IPS DF 19.7 (cell line): ENCODE data around the gene DPEP2.
"Not testable (repeated sequence)": the region's sequence is repeated elsewhere in the genome, so short reads cannot be mapped to it uniquely, and the experiment has no call there.

Experiments used
- DNase-seq: peaks from one replicate; pipeline ENCODE4 v3.0.0-alpha.2; 2013; ENCODE audit warnings: low read depth, low spot score

DPEP2 gene

DNA sequence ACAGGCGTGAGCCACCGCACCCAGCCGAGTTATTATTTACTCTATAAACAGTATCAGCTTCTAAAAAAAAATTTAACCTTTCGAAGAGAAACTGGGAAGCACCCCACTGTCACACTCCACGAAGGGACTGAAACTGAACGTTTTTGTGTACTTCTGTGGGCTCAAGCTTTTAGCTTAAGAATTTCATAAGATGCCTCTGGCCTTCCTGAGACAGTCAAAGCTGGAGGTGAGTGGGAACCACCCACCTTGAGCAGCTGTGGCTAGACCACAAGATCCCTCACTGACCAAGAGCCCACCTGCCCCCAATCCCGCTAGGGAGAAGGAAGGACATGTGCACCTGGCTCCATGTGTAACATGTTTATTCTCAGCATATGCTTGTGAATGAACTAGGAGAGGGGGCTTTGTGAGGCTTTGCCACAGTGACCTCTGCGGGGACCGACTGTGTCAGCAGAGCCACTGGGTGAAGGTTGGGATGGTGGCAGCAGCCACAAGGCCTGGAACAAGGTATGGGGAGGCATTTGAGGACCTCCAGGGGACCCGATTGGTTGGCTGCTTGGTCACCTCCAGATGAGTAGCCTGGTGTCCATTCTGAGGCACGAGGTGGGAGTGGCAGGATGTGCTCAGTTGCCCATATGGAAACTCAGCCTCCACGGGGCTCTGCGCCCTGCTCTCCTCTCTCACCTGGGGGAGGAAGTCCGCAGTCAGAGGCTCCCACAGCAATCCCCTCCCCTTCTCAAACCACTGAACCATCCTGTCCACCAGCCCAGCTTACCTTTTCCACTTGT lies 23.8 kb downstream of the DPEP2 start:
- no peak for DNase-seq

DNA sequence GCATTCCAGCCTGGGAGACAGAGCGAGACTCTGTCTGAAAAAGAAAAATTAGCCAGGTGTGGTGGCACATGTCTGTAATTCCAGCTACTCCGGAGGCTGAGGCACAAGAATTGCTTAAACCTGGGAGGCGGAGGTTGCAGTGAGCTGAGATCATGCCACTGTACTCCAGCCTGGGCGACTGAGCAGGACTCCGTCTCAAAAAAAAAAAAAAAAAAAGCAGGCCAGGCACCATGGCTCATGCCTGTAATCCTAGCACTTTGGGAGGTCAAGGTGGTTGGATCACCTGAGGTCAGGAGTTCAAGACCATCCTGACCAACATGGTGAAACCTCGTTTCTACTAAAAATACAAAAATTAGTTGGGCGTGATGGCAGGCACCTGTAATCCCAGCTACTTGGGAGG lies 27.0 kb downstream of the DPEP2 start:
- not testable (repeated sequence) for DNase-seq

DNA sequence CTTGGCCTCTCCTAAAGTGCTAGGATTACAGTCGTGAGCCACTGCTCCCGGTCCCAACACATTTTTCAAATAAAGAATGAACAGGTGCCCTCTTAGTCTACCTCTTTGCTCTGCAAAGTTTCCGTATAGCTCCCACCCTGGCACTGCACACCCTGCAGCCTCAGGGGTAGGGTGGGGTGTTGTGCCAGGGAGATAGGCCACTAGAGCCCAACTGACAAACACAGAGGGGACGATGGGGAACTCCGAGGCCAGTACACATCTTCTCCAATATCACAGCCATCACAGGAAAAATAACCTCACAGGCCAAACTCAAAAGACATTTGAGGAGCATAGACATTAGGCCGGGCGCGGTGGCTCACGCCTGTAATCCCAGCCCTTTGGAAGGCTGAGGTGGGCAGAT lies 28.2 kb downstream of the DPEP2 start:
- no peak for DNase-seq

DNA sequence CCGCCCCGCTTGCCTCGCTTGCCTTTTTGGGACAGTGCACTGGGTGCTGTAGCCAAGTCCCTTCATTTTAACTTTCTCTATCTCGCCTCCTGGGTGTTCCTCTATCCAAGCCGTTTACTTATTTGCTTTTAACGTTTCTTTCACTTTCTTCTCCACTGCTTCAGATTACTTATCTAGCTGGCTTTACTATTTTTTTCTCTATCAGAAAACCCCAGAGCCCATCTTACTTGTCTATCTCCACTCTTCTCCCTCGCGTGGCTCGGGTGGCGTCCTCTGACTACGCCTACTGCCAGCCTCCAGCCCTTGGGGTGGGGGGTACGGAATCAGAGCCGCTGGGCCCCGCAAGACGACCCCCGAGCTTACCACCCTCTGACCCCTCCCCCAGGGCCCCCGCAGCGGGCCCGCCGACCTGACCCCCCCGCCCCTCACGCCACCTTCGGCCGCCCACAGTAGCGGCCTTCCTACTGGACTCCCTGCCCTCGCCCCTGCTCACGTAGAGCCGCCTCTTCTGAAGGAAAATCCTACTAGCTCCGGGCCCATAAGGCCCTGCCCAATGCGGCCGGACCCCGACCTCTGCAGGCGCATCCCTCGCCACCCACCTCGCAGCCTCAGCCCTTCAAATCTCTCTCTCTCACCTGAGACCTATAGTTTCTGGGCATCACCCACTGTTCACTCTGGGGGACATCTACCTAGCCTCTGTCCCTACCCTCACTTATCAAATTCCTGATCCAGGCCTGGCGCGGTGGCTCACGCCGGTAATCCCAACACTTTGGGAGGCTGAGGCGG lies 29.8 kb downstream of the DPEP2 start:
- DNase-seq = no peak

DNA sequence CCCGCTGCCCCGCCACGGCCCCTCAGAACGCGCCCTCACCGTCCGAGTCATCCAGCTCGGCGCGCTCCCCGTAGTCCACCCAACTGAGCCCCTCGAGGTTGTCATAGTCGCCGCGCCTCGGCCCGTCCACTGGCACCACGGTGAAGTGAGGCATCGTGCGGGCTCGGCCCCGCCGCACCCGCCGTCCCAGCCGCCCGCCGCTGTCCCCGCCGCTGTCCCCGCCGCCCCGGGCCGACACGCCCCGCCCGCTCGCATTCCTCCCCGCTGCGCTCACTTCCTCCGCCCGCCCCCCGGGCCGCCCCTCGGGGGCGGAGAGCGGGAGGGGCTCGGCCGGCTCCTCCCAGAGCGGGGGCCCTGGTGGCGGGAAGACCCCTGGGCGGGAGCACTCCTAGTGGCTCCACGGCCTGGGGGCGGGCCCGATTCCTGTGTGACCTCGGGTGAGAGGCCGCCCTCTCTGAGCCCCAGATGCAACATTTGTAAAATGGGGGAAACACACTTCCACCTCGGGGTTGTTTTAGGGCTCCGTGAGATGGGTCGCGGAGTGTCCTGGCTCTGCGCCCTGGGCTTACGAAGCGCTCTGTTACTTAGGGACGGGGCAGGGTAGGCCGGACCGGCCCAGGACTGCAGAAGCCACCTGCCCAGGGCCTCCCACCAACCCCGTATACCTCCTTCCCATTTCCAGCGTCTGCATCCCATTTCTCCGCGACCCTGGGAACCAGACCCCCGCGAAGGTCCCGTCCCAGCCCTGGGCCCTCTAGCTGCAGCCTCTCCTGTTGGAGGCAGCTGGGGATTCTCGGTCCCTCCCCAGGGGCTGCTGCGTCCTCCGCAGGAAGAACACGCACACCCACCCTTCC lies 30.7 kb downstream of the DPEP2 start, which contains the start of gene SLC12A4:
Gene SLC12A4, minus strand, starts transcription at position 238 of the 854 bp plus-strand sequence. Its CDS starts 84 bp downstream, at position 154.
- DNase-seq = no peak

DNA sequence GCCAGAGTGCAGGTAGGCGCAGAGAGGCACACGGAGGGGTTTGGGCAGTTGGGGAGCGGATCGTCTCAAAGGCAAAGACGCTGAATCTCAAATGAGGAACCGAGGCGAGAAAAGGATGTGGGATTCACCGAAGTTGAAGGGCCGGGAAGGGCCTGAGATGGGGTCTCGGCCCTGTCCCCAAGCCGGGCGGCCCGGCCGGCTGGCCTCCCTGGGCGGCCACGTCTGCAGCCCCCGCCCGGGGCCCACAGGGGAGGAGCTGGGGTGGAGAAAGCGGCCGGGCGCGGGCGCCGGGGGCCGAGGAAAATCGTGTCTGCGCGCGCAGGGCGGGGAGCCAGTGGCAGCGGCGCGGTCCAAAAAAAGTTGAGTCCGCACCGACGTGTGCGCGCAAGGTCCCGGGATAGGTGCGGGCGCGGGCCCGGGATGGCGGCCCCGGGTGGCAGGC lies 31.3 kb downstream of the DPEP2 start:
- DNase-seq = no peak

DNA sequence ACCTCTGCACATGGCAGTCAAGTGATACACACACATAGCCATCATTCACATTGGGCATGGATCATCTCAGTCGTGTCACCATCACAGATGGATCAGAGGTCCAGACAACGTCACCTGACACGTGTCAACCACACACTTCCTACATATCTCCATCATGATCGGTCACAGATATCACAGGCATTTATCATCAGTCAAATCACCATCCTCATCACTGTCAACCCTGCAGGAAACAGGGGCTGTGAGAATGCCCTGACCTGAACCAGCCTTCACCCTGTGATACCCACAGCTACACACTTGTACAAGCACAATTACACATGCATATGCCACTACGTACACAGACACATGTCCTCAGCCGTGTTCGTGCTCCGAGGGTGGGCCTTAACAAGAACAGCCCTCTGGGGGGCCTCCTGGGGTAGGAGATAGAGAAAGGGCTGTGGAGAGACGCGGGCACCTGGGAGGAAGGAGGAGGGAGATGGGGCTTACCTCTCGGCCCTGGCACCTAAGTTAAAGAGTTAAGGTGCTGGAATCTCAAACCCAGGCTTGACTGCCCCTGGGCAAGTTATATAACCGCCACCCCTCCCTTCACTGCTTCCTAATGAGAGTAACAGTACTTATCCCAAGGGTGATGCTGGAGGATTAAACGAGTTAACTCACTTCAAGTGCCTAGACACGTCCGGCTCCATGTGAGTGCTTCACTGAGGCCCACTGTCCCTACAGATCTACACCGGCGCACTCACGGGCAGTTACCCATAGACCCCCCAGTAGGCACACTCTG lies 31.9 kb downstream of the DPEP2 start:
- DNase-seq = no peak

DNA sequence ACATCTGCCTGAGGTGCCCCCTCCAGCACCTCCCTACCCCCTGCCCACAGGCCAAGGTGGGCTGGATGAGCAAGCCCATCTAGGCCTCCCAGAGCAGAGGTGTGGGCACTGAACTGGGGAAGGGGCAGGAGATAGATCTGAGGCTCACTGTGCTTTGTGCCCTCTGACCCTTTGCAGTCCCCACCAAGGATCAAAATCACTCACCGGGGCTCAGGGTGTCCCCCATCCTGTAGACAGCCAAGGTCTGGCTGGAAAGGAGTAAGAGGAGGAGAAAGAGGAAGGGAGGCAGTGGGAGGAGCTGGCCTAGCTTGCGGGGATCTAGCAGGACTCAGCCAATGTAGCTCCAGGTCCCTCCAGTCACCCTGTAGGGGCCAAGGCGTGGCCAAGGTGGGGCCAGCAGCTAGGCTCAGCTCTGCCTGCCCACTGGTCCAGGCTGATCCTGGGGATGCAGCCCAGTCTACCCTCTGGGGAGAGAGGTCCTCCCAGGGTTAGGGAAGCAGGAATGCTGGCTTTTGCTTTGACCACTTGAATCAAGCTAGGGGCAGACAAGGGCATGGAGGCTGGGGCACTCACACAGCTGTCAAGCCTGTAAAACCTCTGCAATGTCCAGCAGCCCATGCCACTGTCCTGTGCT lies 32.6 kb downstream of the DPEP2 start:
- DNase-seq = no peak

DNA sequence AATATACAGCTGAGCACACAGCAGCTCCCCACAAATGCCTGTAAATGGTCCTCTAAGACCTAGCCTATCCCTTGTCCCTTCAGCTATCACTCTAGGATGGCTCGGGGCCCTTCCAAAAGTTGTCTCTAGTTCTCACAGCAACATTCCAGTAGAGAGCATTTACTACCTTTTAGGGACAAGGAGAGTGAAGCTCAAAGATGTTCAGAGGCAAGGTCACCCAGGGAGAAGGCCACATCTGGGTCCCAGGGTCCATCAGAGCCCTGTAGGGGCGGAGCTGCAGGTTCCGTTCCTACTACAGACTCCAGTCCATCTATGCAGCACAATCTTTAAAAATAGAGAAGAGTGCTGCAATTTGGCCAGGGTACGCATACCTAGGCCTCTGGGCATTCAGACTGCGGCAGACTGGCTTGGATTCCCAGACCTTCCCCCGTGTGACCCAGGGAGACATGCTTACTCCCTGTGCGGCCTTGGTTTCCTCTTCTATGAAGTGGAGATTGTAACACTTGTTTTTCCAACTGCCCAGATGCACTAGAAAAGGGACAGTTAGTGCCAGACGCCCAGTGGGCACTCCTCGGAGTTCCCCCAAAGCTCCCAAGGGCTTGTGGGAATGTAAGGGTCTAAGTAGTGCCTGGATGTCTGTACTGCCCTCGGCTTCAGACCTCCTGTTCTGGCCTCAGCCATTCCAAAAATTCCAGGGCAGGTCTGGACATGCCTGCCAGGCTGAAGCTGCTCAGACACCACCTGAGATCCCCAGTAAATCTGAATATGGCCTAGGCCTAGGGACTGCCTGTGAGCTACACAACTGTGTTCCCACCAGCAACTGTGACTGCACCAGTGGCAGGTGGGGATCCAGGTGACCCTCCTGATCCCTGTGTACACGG lies 33.4 kb downstream of the DPEP2 start:
- no peak for DNase-seq

DNA sequence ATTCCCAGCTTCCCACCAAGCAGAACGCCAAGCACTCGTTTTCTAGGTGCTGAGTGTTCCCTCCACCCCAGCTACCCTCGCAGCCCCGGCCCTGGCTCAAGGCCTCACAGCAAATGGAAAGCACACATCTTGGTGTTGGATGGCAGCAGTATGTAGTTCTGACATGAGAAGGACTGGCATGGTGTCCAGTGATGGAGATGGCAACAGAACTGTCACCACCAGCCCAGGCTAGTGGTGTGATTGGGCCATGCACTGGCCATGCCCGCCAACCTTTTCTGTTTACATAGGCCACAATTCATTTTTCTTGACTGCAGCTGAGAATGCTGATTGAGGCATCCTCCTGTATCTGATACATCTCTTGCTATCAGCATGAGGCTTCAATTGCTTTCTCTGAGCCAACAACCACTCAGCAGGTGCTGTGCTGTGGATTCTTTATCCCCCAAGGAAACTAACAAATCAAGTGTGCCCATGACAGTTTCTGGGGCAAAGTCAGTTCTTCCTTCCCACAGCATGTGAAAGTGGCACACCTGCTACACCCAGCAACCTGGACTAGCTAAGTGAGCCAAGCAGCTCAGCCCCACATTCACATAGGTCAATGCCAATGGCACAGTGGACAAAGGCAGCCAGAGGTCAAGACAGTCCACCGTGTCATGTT lies 34.7 kb downstream of the DPEP2 start:
- no peak for DNase-seq

DNA sequence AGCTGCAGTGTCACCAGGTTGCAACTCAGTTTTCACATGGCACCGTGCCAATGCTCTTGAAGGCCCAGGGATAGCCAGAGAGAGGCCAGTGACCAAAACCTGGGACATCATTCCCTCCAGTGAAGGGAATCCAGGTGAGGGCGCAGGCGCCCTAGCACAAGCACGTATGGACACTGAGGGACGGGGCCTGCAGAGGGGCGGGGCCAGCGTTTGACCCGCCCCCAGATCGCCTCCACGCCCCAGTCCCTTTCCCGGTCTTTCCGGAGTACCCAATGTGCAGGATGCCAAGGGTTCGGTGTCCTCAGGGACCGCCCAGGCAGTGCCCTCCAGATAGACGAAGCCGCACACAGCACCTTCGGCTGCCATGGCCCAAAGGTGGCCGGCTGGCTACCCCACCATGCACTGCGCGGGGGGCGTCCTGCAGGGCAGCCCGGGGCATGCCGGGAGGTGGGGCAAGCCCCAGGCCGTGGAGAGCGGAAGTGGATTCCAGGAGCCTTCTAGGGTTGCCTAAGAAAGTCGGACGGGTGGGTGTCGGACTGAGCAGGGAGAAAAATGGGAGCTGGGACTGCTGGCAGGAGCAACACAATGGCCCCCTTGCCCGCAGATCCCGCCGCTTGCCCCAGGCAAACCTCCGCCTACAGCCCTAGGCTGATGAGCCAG lies 35.5 kb downstream of the DPEP2 start:
- no peak for DNase-seq

DNA sequence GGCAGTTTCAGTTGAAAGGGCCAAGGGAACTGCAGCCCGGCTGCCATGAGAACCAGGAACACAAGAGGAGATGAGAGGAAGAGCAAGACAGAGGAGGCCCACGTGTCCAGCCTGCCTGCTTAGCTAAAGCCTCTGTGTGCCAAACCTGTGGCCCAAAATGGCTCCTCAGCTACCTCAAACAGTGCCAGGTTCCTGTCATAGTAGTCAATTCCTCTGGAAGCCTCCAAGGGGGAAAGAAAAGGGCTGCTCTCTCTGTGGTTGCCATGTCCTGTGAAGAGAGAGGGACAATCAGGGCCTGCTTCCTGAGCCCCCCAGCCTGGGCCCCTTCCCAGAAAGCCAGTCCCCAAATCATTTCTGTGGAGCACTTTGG lies 36.0 kb downstream of the DPEP2 start:
- no peak for DNase-seq

DNA sequence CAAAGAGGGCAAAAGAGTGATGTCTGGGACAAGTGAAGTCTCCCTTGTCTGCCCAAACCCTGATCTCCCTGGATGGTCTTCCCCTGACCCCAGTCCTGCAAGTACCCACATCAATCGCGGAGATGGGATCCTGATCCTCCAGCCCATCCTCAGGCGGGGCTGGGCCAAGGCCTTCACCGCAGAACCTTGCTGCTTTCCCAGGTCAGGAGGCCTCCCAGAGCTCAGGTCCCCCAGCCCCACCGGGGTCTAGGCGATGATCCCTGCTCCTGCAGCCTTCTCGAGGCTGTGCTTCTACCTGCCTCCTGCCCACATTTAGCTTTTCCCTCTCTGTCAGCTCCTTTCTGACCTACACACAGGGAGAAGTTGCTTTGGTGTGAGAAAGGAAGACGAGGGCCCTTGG lies 37.1 kb downstream of the DPEP2 start:
- no peak for DNase-seq

DNA sequence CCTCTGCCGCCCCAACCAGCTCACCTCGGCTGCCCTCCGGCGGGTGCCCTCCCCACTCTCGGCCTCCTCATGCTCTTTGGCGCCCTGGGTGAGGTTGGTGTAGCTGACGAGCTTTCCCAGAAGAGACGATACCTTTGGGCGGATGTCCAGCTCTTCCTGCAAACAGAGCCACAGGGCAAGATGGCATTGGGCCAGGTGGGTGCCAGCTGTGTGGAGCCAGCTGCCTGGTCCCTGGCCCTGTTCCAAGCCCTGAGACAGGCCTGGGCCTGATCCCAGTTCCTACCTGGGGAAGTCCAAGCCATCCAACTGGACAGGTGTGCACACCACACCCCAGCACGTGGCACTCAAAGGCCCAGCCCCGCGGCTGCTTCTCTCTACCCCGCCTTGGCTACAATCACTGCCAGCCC lies 37.7 kb downstream of the DPEP2 start:
- no peak for DNase-seq

DNA sequence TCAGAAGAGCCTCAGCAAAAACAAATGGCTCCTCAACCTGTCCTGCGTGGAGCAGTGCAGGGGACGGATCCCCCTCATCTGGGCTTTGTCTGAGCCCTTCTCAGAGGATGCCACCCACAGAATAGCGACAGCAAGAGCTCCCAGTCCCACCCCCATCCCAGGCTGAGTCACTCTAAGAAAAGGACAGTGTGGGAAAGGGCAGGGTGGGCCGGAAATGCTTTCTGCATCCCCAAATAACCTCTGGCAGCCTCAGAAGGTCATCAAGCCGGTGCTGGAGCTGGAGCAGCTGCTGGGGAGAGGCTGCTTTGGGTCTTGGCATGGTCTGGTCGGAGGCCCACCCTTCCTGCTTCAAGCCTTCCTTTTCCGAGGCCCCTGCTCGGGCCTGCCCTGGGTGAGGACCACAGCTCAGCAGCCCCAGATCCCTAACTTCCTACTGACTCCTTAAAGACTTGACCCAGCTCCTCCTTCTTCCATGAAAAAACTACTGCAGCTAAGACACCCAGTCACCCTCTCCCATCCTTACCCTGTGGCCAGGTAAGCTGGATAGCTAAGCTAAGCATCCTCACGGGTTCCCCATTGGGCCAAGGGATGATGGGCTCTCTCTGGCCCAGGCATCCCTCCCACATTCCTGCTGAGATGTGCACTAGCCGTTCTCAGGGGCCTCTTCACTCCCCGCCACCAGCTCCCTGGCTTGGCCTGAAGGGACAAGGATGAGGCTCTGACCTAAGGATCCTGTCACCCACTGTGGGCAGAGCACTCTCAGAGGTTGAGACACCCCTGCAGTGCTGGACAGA lies 39.6 kb downstream of the DPEP2 start:
- DNase-seq = no peak

DNA sequence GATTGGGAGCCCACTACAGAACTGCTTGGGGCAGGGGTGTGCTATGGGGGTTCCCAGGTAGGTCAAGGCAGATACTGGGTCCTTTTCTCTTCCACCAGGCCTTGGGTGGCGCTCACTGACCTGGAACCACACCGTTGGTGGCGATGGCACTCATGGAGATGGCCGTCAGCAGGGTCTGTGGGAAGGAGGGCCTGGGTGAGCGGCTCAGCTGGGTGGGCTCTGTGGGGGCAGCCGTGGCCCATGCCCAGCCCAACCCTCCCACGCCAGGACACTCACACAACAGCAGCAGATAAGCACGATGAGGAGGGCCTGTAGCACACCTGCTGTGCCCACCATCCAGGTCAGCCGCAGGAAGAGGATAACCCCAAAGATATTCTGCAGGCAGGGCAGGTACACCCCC lies 41.7 kb downstream of the DPEP2 start:
- DNase-seq = no peak

DNA sequence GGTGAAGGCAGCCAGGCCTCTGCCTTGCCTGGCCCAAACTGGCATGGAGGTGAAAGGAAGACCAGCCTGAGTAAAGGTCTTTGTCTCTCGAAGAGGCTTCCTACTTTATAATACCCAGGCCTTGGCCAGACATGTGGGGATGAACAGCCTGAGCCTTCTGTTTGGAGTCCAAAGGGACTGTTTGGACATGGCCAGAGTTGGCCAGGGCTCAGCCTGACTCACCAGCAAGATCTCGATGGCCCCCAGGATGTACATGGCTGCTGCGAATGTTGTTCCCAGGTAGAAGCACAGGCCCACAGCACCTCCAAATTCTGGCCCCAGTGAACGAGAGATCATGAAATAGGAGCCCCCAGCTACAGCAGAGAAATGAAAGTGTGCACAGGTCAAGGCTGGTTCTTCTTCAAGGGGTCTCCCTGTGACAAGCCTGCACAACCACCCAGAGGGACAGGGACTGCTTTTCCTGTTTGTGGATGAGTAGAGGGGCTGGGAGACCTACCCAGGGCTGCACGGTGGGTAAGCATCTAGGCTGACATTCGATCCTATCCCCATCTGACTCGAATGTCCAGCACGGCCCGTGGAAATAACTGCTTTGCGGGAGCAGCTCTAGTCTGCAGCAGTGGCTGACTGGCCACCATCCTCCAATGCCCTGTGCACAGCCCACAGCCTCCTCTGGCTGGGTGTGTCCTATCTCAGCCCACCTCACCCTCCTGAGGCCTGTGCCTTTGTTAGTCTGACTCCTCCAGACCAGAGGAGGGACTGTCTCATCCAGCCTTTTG lies 44.7 kb downstream of the DPEP2 start:
- no peak for DNase-seq
